Right cardiac atrium (tissue), 5 donors: Measurements from ENCODE around the gene ZNF106. TPM values are rescaled to one million over a fixed set of nuclear protein-coding genes. Genes with fewer than 3 reads are reported as not detected.

ENCODE experiments used
- ATAC-seq, 2 donors: fragments of 200-7000 bp; cut with Tn5 transposase; one replicate each; pipeline versions ENCODE4 v1.8.0 to v1.9.1; 2020; ENCODE audit warnings: moderate library complexity in 2 of 2, mild to moderate bottlenecking in 1 of 2
- DNase-seq, 3 donors: peaks; one replicate each; pipeline ENCODE4 v3.0.0-alpha.2; 2020
- H3K27ac ChIP-seq: one replicate; pipeline ENCODE4 v1.5.1; 2013; ENCODE audit warnings: mild to moderate bottlenecking, low read length, control low read depth, moderate library complexity
- H3K27me3 ChIP-seq: one replicate; pipeline ENCODE4 v1.6.1; 2013; ENCODE audit not compliant: control insufficient read depth, insufficient read depth
- H3K4me1 ChIP-seq: one replicate; pipeline ENCODE4 v1.6.1; 2013; ENCODE audit warnings: low read length; ENCODE audit not compliant: control insufficient read depth, insufficient read depth
- H3K4me3 ChIP-seq: one replicate; pipeline ENCODE4 v1.5.1; 2013; ENCODE audit warnings: low read length, control low read depth
- H3K9me3 ChIP-seq: one replicate; pipeline ENCODE4 v1.6.1; 2013; ENCODE audit warnings: low read length; ENCODE audit not compliant: control insufficient read depth
- WGBS: extraction: QIAGEN DNeasy Blood & Tissue Kit; methylation state at CpG from one replicate; pipeline ENCODE4 v1.1.7; 2013; 5-methylcytosine and 5-hydroxymethylcytosine counted together
- intact Hi-C, 4 donors: fragments of 100-400 bp; cut with DNase I; formaldehyde crosslinking; loops; one replicate each; pipeline versions ENCODE4 v1.11.0 to v1.14.0; 2022 to 2023
- polyA plus RNA-seq: library from polyadenylated mRNA; stranded (reverse); fragments of 200-250 nt; gene quantifications from one replicate; pipeline ENCODE4 v1.2.3, GENCODE V29; 2013
- total RNA-seq, 4 donors: library from RNA; stranded (reverse); fragmentation: NEBNext Ultra II Directional; extraction: Animal tissue kit (Norgen Biotek cat#: 25700); gene quantifications; one replicate each; pipeline ENCODE4 v1.2.1, GENCODE V29; 2021
- donor health status: healthy with polysubstance abuse.
- donor health status: DM: no; HTN: yes; CAD: no.
- donor health status: DM: no; HTN: no; CAD: no.
- donor health status: DM: no; HTN: yes; CAD: no; lungs with severe emphysema.
- donor health status: DM: yes; HTN: yes; CAD: no.

The ZNF106 gene
- total and polyA plus RNA-seq, 5 donors = 94.6 to 507 (median 421) TPM

- intact Hi-C loops = no loop called here
- H3K4me3 ChIP-seq = no peak overlapping the region
- H3K27ac ChIP-seq = peak overlapping the region; percentile 38
- DNase-seq (no peak), ATAC-seq (no peak)
- no peaks in the 10 kb centered on the region for H3K4me1 ChIP-seq
- 94% methylated on average over 6 of the region's 6 CpGs for WGBS
- H3K9me3 ChIP-seq = no peaks in the 10 kb centered on the region
- H3K27me3 ChIP-seq = no peaks in the 10 kb centered on the region
Observed at GRCh38 chr15:42448281-42448680, 42.7 kb downstream of the ZNF106 start.

- intact Hi-C loops = no loop called here
- Histone ChIP-seq H3K9me3 (no peaks in the 10 kb centered on the region), H3K27ac (no peak overlapping the region), H3K27me3 (no peaks in the 10 kb centered on the region), H3K4me3 (peak overlapping the region; percentile 35), H3K4me1 (no peaks in the 10 kb centered on the region)
- ATAC-seq (no peak), DNase-seq (no peak)
- WGBS = 71% methylated on average over 2 of the region's 2 CpGs
Observed at GRCh38 chr15:42447599-42447998, 43.3 kb downstream of the ZNF106 start.

DNA sequence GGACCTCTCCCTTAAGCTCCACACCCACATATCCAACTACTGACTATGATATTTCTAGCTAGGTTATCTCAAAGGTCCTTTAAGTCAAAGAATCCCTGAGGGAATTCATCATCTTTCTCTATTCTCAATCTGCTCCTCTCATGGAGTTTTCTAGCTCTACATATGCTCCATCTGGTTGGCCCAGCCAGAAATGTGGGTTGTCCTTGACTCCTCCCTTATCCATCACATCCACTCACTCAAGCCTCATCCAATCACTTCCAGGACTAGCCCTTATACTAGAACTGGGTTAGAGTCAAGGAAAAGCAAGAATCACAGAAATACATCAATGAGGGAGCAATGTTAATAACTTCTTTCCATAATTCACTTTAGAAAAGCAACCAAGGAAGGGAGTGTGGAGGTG is 45.4 kb downstream of the ZNF106 start:
- Histone ChIP-seq H3K4me3 (no peak overlapping the region), H3K9me3 (no peaks in the 10 kb centered on the region), H3K27ac (no peak overlapping the region), H3K27me3 (no peaks in the 10 kb centered on the region), H3K4me1 (no peaks in the 10 kb centered on the region)
- DNase-seq (no peak), ATAC-seq (no peak)
- intact Hi-C loops = no loop called here

- H3K27ac ChIP-seq = no peak overlapping the region
- intact Hi-C loops = no loop called here
- WGBS = 84% methylated on average over 5 of the region's 5 CpGs
- H3K4me1 ChIP-seq = no peaks in the 10 kb centered on the region
- no peak overlapping the region for H3K4me3 ChIP-seq
- DNase-seq (no peak), ATAC-seq (no peak)
- no peaks in the 10 kb centered on the region for H3K27me3 ChIP-seq
- no peaks in the 10 kb centered on the region for H3K9me3 ChIP-seq
Observed at GRCh38 chr15:42444415-42445063, 46.4 kb downstream of the ZNF106 start.

- no peaks in the 10 kb centered on the region for H3K9me3 ChIP-seq
- intact Hi-C loops = no loop called here
- H3K27me3 ChIP-seq = no peaks in the 10 kb centered on the region
- peak in 1 of 2 donors; percentile 67 for ATAC-seq
- H3K4me3 ChIP-seq = no peak overlapping the region
- peak overlapping the region; percentile 34 for H3K27ac ChIP-seq
- no peaks in the 10 kb centered on the region for H3K4me1 ChIP-seq
- 71% methylated on average over 7 of the region's 7 CpGs for WGBS
- no peak for DNase-seq
Observed at GRCh38 chr15:42427429-42428223, 63.3 kb downstream of the ZNF106 start.

GRCh38 chr15:42421376-42421775 is 69.6 kb downstream of the ZNF106 start:
- H3K27ac ChIP-seq = no peak overlapping the region
- intact Hi-C loops = no loop called here
- ATAC-seq (no peak), DNase-seq (no peak)
- no peaks in the 10 kb centered on the region for H3K9me3 ChIP-seq
- WGBS = 78% methylated on average over 2 of the region's 2 CpGs
- no peaks in the 10 kb centered on the region for H3K4me1 ChIP-seq
- H3K27me3 ChIP-seq = no peaks in the 10 kb centered on the region
- H3K4me3 ChIP-seq = no peak overlapping the region

DNA sequence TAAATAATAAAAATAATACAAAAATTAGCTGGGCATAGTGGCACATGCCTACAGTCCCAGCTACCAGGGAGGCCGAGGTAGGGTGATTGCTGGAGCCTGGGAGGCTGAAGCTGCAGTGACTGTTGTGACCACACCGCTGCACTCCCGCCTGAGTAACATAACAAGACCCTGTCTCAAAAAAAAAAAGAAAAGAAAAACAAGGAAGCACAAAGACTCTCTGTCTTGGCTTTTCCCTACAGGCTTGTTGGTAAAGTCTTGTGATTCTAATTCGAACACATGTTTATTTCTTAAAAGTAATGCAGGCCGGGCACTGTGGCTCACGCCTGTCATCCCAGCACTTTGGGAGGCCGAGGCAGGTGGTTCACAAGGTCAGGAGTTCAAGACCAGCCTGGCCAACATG is 71.6 kb downstream of the ZNF106 start:
- ATAC-seq (no peak), DNase-seq (no peak)
- Histone ChIP-seq H3K4me3 (no peak overlapping the region), H3K27me3 (no peaks in the 10 kb centered on the region), H3K9me3 (no peaks in the 10 kb centered on the region), H3K4me1 (no peaks in the 10 kb centered on the region), H3K27ac (no peak overlapping the region)
- intact Hi-C loops = no loop called here
- 88% methylated on average over 7 of the region's 7 CpGs for WGBS

GRCh38 chr15:42413920-42414319 is 77.0 kb downstream of the ZNF106 start:
- Histone ChIP-seq H3K27ac (no peak overlapping the region), H3K9me3 (no peaks in the 10 kb centered on the region), H3K4me1 (no peaks in the 10 kb centered on the region), H3K27me3 (no peaks in the 10 kb centered on the region), H3K4me3 (no peak overlapping the region)
- ATAC-seq (no peak), DNase-seq (no peak)
- WGBS = 39% methylated on average over 2 of the region's 2 CpGs
- intact Hi-C loops = no loop called here

- ATAC-seq = no peak
- Histone ChIP-seq H3K27me3 (no peaks in the 10 kb centered on the region), H3K9me3 (no peaks in the 10 kb centered on the region), H3K27ac (no peak overlapping the region), H3K4me3 (no peak overlapping the region), H3K4me1 (no peaks in the 10 kb centered on the region)
- WGBS = 95% methylated on average over 7 of the region's 7 CpGs
- no peak for DNase-seq
- intact Hi-C loops = no loop called here
Observed at GRCh38 chr15:42411884-42412283, 79.1 kb downstream of the ZNF106 start.

DNA sequence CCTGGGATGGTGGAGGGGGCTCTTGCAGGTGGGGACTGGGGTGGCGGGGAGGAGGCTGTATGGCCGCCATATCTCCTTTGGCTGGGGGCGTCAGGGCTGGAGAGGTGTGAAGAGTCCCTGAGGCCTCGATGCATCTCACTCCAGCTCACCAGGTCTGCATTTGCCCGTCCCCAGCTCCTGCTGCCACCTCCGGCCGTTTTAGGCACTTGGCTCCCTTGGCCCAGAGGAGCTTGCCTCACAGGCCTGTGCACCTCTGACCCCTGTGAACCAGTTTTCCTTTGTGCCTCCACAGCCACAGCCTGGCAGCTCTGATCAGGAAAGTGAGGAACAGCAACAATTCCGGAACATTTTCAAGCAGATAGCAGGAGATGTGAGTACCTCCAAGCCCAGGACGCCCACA is 81.9 kb downstream of the ZNF106 start:
- intact Hi-C loops = loop anchor here in 1 of 4 donors (10.0 kb wide), 1 partner anchor 46 kb away; no protein-coding TSS in a partner anchor
- no peak overlapping the region for H3K4me3 ChIP-seq
- 71% methylated on average over 9 of the region's 9 CpGs for WGBS
- H3K4me1 ChIP-seq = no peaks in the 10 kb centered on the region
- ATAC-seq = peak in 1 of 2 donors; percentile 7
- no peaks in the 10 kb centered on the region for H3K9me3 ChIP-seq
- DNase-seq = no peak
- no peaks in the 10 kb centered on the region for H3K27me3 ChIP-seq
- no peak overlapping the region for H3K27ac ChIP-seq

DNA sequence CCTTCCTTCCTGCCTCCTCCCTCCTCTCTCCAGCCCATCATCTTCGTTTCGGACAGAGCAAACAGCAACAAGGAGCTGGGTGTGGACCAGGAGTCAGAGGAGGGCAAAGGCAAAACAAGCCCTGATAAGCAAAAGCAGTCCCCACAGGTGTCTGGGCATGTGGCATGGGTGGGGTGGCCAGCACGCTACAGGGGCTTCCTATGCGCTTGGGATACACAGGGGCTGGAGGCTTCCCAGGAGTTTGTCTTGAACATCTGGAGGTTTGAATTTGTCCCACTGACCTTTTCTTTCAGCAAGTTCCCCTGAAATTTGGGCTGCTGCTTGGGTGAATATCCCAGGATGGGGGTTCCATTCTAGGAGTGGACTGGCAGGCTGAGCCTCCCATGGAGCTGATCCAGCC is 82.8 kb downstream of the ZNF106 start:
- Histone ChIP-seq H3K9me3 (no peaks in the 10 kb centered on the region), H3K27ac (no peak overlapping the region), H3K4me3 (no peak overlapping the region), H3K27me3 (no peaks in the 10 kb centered on the region), H3K4me1 (no peaks in the 10 kb centered on the region)
- 68% methylated on average over 4 of the region's 4 CpGs for WGBS
- intact Hi-C loops = loop anchor here in 1 of 4 donors (10.0 kb wide), 1 partner anchor 47 kb away; no protein-coding TSS in a partner anchor
- DNase-seq = no peak
- ATAC-seq = no peak
